ENCODE results near the gene CD55. TPM values are rescaled to one million over a fixed set of nuclear protein-coding genes. Genes with fewer than 3 reads are reported as not detected.

The CD55 gene
- total RNA-seq, 1 experiment from 2014 or later, result 17.3 TPM

GRCh38 chr1:207401578-207401977 lies 80.1 kb downstream of the CD55 start:
- Mint-ChIP-seq H3K27me3 (ENCODE audit: low read depth) (no peaks in the 10 kb centered on the region; the same call in 1 of the 2 replicates), H3K9me3 (no peaks in the 10 kb centered on the region), H3K36me3 (ENCODE audit: insufficient read depth in 1 of 3, low read depth in 3 of 3) (no peaks in the 10 kb centered on the region), H3K27ac (no peak overlapping the region), H3K4me3 (no peak overlapping the region), H3K4me1 (no peaks in the 10 kb centered on the region)
- Histone ChIP-seq H3K56ac (ENCODE audit: insufficient read length, low read depth, low read length) (no peak overlapping the region), H4K5ac (ENCODE audit: insufficient read length, low read depth, low read length) (no peak overlapping the region), H2BK15ac (ENCODE audit: low read depth, low read length) (no peak overlapping the region), H3K9ac (ENCODE audit: extremely low read depth, insufficient read length, low read length) (no peak overlapping the region), H3K4me1 (ENCODE audit: insufficient read depth, low read length) (no peaks in the 10 kb centered on the region), H3K14ac (ENCODE audit: insufficient read depth, low read length) (no peak overlapping the region), H3K9me3 (ENCODE audit: control insufficient read depth, low read depth, low read length) (no peaks in the 10 kb centered on the region), H2AFZ (ENCODE audit: low read length) (no peak overlapping the region), H3K79me1 (ENCODE audit: insufficient read depth, low read depth, low read length, poor library complexity, severe bottlenecking) (no peaks in the 10 kb centered on the region), H3K4me2 (ENCODE audit: insufficient read depth, insufficient read length, low read length) (no peak overlapping the region), H3K27me3 (ENCODE audit: insufficient read depth, low read length) (no peaks in the 10 kb centered on the region), H3K79me2 (ENCODE audit: insufficient read depth, low read length) (no peaks in the 10 kb centered on the region), H3K23ac (ENCODE audit: insufficient read length, low read depth, low read length) (no peak overlapping the region), H2BK12ac (ENCODE audit: insufficient read length, low read depth, low read length) (no peak overlapping the region), H4K91ac (ENCODE audit: insufficient read length, low read depth, low read length) (no peak overlapping the region), H2AK5ac (ENCODE audit: insufficient read length, low read length) (no peak overlapping the region), H3K4ac (ENCODE audit: low read depth, low read length) (no peak overlapping the region), H2BK5ac (ENCODE audit: insufficient read length, low read length) (no peak overlapping the region), H3K18ac (ENCODE audit: insufficient read length, low read depth, low read length) (no peak overlapping the region), H4K8ac (replicated peaks; ENCODE audit: insufficient read length, low read depth, low read length) (no peak overlapping the region), H3K27ac (ENCODE audit: insufficient read length, low read depth, low read length) (no peak overlapping the region), H3T11ph (ENCODE audit: low read length) (no peak overlapping the region), H4K20me1 (ENCODE audit: control insufficient read depth, insufficient read depth, insufficient read length) (no peaks in the 10 kb centered on the region), H2BK20ac (ENCODE audit: low read depth, low read length, poor library complexity, severe bottlenecking) (no peak overlapping the region), H2BK120ac (ENCODE audit: low read depth, low read length, poor library complexity, severe bottlenecking) (no peak overlapping the region), H3K23me2 (ENCODE audit: insufficient read length, low read depth, low read length, poor library complexity, severe bottlenecking) (no peaks in the 10 kb centered on the region)
- DNase-seq, result no peak
- peak; percentile 57 for TF ChIP-seq CTCF (conservative IDR thresholded peaks at IDR 0.05)
- WGBS (ENCODE audit: extremely low coverage, insufficient read length, low lambda C conversion rate), result no CpG with 5 or more reads among the region's 7 CpGs
